RPMI8226 (cell line): Measurements from ENCODE around the gene PDE4B.
A peak's percentile ranks its signal among the peaks of the same experiment; 100 is the strongest.
"Not testable (repeated sequence)": the region's sequence is repeated elsewhere in the genome, so short reads cannot be mapped to it uniquely, and the experiment has no call there.

ENCODE experiments used
- DNase-seq: peaks from one replicate; pipeline ENCODE4 v3.0.0-alpha.2; 2015

The PDE4B gene

DNA sequence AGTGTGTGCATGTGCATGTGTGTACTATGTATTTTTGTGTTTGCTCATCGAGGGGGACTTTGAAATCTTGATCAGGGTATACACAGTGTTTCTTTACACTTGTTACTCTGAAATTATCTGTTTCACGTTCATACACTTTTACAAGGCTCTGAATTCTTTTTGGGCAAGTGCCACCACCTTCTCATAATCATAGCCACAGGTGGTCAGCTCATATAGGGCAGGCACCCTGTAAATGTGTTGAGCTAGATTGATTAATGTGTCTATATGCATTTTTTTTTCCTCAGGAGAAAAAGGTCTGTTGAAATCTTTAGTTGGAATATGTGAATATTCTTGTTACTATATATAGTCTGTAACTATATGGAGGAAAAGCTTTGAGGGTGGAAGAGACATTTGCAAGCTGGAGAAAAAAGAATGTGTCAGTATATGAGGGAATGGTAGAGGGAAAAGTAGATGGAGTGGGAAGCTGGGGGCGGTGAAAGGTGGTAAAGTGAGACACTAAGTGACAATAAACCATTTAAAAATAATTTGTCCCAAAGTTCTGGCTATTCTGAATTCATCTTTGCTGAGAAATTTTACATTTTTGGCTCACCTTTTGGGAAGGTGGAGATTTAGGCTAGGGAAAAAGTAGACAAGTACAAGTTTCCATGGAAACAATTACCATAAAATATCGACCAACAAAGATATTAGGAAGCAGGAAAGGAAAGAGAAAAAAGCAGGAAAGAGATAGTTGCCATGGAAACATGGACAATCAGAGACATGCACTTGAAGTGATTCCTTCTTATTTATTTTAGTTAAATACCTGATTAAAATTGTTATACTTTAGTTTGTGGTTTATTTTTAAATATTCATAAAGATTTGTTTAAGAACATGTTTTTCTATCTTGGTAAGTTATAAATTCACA lies 277.5 kb downstream of the PDE4B start:
- DNase-seq = no peak

- DNase-seq = no peak
These were observed 280.7 kb downstream of the PDE4B start for GRCh38 chr1:66073388-66073787.

DNA sequence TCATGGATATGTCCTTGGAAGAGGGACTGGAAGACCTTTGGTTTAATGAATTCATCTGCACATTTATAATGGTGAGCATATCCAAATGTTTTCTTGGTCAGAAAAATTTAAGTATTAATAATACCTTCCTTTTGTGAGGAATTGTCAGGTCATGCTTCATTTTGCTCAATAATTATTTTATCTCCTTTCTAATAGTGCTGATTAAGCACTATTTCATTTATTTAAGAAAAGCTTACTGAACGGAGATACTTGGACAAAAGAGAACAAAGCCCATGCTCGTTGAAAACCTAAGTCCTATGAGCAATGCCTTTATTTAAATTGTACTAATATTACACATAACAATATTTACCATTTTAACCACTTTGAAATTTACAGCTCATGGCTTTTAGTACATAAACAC lies 281.5 kb downstream of the PDE4B start:
- DNase-seq = no peak

GRCh38 chr1:66078412-66078811 lies 285.7 kb downstream of the PDE4B start:
- DNase-seq = no peak

DNA sequence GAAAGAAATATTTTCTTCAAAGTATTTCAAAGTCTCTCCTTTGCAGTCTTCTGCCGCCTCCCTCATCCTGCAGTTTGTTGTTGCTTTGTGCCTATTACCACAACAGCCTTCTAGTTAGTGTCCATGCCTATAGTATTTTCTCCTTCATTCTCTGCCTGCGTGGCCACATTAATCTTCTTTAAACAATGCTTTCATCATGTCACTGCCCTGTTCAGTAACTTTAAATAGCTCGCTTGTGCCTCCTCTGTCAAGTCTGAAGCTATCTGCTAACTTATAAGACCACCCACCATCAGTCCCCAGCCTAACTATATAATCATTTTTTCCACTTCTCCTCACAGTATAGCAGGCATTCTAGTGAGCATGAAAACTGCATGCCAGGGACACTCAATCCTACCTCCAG lies 290.3 kb downstream of the PDE4B start:
- no peak for DNase-seq

DNA sequence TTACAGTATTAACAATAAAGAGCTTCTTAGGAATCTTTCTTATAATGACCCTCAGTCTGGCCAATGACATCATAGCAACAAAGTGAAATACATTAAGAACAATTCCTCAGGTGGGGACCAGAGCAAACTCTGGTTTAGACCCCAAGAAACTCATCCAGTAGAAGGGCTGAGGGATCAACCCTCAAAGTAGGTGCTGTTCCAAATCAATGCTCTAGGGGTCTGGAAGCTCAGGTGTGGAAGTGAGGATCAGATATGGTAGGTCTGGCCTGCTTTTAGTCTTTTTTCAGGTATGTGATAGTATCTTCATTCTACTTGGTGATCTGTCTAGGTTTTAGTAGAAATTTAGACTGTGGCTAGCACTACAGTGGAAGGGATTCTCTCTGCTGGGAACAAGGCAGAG lies 291.7 kb downstream of the PDE4B start:
- no peak for DNase-seq

DNA sequence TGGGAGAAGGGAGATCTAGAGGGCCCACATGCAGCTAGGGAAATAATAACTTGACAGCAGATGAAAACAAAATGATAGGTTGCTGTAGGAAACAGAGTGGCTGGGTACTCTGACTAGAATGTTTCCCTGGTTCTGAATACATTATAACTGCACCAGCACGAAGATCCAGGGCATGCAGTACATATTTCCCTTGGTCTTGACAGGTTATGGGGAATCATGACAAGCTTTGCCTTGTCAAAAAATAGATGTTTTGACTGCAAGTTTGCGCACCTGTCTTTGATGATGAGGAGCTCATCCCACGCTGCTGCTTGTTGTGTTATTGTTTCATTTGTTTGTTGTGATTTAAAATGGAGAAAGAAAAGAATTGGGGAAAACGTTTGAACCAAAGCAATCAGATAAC lies 292.9 kb downstream of the PDE4B start:
- DNase-seq = no peak

- DNase-seq = no peak
These were observed 296.1 kb downstream of the PDE4B start for GRCh38 chr1:66088787-66089186.

GRCh38 chr1:66090859-66091457 lies 298.3 kb downstream of the PDE4B start:
- DNase-seq = peak; percentile 7

GRCh38 chr1:66095190-66095589 lies 302.5 kb downstream of the PDE4B start:
- no peak for DNase-seq

DNA sequence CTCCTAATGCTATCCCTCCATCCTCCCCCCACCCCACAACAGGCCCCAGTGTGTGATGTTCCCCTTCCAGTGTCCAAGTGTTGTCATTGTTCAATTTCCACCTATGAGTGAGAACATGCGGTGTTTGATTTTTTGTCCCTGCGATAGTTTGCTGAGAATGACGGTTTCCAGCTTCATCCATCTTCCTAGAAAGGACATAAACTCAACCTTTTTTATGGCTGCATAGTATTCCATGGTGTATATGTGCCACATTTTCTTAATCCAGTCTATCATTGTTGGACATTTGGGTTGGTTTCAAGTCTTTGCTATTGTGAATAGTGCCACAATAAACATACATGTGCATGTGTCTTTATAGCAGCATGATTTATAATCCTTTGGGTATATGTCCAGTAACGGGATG lies 308.3 kb downstream of the PDE4B start:
- not testable (repeated sequence) for DNase-seq

DNA sequence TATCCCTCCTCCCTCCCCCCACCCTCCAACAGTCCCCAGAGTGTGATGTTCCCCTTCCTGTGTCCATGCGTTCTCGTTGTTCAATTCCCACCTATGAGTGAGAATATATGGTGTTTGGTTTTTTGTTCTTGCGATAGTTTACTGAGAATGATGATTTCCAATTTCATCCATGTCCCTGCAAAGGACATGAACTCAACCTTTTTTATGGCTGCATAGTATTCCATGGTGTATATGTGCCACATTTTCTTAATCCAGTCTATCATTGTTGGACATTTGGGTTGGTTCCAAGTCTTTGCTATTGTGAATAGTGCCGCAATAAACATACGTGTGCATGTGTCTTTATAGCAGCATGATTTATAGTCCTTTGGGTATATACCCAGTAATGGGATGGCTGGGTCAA lies 311.4 kb downstream of the PDE4B start:
- not testable (repeated sequence) for DNase-seq

GRCh38 chr1:66108624-66109023 lies 315.9 kb downstream of the PDE4B start:
- DNase-seq = no peak

GRCh38 chr1:66112744-66113400 lies 320.2 kb downstream of the PDE4B start:
- no peak for DNase-seq

GRCh38 chr1:66119148-66119547 lies 326.5 kb downstream of the PDE4B start:
- no peak for DNase-seq

DNA sequence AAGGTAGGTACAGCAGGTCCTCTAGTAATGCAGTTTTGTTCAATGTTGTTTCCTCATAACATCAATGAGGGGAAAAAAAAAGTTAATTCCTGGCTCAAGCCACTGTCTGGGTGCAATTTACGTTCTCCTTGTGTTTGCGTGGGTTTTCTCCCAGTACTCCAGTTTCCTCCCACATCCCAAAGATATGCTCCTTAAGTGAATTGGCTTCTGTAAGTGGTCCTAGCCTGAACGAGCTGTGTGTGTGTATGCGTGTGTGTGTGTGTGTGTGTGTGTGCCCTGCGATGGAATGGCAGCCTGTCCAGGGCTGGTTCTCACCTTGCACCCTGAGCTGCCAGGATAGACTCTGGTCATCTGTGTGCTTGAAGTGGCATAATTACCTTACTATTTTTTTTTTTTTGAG lies 332.0 kb downstream of the PDE4B start:
- no peak for DNase-seq

DNA sequence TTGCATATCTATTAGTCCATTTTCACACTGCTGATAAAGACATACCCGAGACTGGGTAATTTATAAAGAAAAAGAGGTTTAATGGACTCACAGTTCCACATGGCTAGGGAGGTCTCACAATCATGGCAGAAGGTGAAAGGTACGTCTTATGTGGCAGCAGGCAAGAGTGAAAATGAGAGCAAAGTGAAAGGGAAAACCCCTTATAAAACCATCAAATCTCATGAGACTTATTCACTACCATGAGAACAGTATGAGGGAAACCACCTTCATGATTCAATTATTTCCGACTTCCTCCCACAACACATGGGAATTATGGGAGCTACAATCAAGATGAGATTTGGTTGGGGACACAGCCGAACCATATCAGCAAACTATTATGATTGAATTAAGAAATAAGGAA lies 335.9 kb downstream of the PDE4B start:
- DNase-seq = not testable (repeated sequence)

GRCh38 chr1:66132324-66132723 lies 339.6 kb downstream of the PDE4B start:
- no peak for DNase-seq

GRCh38 chr1:66134004-66134403 lies 341.3 kb downstream of the PDE4B start:
- DNase-seq = no peak

- DNase-seq = no peak
These were observed 342.5 kb downstream of the PDE4B start for GRCh38 chr1:66135161-66135560.

DNA sequence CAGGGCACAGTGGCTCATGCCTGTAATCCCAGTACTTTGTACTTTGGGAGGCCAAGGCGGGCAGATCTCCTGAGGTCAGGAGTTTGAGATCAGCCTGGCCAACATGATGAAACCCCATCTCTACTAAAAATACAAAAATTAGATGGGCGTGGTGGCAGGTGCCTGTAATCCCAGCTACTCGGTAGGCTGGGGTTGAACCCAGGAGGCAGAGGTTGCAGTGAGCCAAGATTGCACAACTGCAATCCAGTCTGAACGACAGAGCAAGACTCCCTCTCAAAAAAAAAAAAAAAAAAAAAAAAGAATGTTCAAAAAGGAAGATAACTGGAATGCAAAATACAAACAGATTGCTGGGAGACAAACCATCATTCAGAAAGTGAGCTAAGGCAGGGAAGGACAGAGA lies 343.7 kb downstream of the PDE4B start:
- DNase-seq = not testable (repeated sequence)

GRCh38 chr1:66137235-66137634 lies 344.5 kb downstream of the PDE4B start:
- no peak for DNase-seq

DNA sequence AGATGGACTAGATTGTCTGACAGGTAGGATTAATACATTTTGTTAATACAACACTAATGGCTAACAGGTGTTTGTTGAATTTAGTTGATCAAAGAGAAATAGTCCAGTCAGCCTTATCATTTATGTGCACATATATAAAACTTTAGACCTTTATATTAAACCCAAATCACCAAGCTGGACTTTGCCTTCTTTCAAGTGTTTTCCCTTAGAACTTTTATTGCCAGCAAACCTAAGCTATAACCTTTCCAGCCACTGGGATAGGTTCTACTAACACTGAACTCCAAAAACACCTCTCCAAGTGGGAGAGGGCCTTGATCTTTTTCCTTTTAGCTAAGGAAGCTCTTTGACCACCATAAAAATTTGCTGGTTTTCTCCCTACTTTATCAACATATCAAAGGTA lies 345.9 kb downstream of the PDE4B start:
- DNase-seq = no peak

DNA sequence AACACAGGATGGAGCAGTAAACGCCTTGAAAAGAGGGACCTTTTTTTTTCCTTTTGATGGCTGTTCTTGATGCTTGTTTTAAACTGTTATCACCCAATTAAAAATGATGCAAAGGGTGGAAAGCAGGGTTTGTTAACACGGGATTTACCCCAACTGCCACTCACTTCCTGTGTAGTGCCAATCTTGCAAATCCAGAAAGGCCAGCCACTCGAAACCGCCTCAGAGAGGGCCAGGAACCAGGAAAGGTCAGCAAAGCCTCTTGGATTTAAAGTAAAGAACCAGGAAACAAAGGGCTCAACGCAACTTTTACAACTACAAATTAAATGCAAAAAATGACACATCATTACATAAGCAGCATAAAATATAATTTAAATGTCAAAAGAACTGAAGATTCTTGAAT lies 347.4 kb downstream of the PDE4B start:
- no peak for DNase-seq
